OCI-LY1 (cell line): Measurements from ENCODE around the gene B3GALT5.

Experiments used
- EZH2 ChIP-seq: fragments of 200-600 bp; sonication (generic), shearing (Covaris generic); IDR thresholded peaks from 2 replicates; pipeline ENCODE4 v1.8.0; 2017; ENCODE audit warnings: borderline replicate concordance, mixed run types, mild to moderate bottlenecking, antibody characterized with exemption, low read length, moderate library complexity, mixed read lengths
- TF ChIP-seq, protein P1 (sequence below): fragments of 200-600 bp; sonication (generic), shearing (Covaris generic); IDR thresholded peaks from 2 replicates; pipeline ENCODE4 v1.5.1; 2017; ENCODE audit warnings: mild to moderate bottlenecking, antibody characterized with exemption, low read length, moderate library complexity, mixed read lengths

DNA sequence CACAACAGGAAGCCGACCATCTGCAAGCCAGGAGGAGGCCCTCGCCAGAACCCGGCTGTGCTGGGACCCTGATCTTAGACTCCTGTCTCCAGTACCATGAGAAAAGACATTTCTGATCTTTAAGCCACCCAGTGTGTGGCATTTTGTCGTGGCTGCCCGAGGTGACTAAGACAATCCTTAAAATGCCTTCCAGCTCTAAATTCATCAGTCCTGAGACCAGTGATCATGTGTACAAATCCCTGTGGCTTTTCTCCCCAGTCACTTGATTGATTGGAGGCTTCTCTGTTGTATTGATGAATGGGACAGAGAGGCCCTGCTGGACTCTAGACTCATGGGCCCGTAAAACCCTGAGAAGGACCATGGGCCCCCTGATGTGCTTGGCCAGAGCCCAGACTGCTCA, 36.1 kb downstream of the B3GALT5 start:
- TF ChIP-seq, protein P1, sequence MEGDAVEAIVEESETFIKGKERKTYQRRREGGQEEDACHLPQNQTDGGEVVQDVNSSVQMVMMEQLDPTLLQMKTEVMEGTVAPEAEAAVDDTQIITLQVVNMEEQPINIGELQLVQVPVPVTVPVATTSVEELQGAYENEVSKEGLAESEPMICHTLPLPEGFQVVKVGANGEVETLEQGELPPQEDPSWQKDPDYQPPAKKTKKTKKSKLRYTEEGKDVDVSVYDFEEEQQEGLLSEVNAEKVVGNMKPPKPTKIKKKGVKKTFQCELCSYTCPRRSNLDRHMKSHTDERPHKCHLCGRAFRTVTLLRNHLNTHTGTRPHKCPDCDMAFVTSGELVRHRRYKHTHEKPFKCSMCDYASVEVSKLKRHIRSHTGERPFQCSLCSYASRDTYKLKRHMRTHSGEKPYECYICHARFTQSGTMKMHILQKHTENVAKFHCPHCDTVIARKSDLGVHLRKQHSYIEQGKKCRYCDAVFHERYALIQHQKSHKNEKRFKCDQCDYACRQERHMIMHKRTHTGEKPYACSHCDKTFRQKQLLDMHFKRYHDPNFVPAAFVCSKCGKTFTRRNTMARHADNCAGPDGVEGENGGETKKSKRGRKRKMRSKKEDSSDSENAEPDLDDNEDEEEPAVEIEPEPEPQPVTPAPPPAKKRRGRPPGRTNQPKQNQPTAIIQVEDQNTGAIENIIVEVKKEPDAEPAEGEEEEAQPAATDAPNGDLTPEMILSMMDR = no peak
- no peak for TF ChIP-seq EZH2
